GM21381 (cell line): Measurements from ENCODE around the gene RNF40.

Source experiments
- ATAC-seq: cut with Tn5 transposase; IDR thresholded peaks from one replicate; pipeline ENCODE4 v1.9.1; 2021; ENCODE audit warnings: mild to moderate bottlenecking, moderate library complexity; ENCODE audit not compliant: unreplicated experiment

The RNF40 gene

DNA sequence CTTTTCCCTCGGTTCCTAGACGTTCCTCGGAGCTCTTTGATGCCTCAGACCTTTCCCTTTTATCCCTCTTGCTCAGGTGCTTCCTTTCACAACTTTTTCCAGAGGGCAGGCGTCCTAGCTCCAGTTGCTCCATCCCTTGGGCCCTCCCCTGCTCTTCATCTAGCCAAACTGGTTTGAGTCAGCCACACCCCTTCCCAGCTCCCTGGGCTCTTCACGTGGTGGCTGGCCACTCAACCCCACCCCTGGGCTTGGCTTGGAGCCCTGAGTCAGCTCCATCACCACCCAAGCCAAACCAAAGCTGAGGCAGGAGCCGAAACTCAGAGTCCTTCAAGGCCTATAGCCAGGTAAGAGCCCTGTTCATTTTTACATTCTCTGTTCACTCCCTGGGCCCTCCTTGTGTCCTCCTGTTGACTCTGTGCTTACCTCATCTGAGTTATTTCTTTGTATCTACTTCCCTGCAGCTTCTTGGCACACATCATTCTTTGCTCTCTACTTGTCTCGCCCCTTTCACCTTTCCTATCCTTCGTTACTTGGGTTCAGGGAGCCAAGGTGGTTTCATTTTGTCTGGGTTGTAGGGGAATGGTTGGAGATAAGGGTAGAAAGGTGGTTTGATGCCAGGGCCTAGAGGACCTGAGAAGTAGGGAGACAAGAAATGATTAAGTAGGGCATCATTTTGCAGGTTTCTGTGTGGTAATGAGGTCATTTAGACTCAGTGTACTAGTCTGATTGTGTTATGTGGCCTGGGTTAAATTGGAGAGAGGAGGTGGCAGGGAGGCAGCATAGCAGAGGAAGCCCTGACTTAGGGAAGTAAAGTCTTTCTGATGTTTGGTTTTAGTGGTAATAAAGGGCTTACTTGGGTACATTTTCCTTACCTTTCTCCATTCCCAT, 21.5 kb upstream of the RNF40 start:
- no peak for ATAC-seq

DNA sequence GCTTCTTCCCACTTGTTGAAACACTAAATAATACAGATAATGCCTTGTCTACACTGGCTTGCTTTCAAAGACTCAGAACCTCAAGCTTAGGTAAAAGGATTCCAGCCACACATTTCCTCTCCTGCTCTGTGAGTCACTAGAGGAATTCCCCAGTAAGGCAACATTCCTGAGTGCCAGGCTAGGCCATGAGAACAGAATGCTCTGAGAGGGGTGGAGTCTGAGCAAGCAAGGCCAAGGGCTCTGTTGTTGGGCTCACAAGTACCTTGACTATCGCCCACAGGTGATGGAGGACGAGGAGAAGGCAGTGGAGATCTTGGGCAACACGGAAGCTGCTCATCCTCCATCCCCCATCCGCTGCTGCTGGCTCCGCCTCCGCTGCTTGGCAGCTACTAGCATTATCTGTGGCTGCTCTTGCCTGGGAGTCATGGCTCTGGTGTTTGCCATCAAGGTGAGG, 20.6 kb upstream of the RNF40 start:
- no peak for ATAC-seq

DNA sequence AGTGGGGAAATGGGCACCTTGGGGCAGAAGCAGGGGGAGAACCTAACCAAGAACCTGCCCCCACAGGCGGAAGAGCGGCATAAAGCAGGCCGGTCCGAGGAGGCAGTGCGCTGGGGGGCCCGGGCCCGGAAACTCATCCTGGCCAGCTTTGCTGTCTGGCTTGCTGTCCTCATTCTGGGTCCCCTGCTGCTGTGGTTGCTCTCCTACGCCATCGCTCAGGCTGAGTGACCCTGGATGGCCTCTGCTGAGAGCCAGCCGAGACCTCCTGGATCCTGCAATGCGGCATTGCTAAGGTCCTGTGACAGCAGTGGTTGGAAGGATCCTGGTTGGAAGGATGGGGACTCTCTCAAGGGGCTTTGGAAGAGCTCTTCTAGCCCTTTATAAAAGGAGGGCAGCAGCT, 18.4 kb upstream of the RNF40 start:
- ATAC-seq = no peak

DNA sequence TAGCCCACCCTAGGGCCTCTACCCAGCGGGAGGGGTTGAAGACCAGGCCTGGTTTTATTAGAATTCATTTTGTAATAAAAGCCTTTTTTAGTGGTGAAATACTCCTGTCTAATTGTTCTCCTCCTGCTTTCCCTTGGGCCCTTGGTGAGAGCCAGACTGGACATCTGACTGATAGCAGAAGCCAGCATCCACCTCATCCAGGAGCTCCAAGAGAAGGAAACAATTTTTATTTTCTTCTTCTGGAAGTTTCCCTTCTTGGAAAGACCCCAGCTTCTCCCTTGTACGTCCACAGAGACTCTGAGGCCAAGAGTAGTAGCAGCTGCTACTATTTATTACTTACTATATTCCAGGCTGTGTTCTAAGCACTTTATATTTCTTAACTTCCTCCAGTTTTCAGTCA, 17.9 kb upstream of the RNF40 start:
- no peak for ATAC-seq

DNA sequence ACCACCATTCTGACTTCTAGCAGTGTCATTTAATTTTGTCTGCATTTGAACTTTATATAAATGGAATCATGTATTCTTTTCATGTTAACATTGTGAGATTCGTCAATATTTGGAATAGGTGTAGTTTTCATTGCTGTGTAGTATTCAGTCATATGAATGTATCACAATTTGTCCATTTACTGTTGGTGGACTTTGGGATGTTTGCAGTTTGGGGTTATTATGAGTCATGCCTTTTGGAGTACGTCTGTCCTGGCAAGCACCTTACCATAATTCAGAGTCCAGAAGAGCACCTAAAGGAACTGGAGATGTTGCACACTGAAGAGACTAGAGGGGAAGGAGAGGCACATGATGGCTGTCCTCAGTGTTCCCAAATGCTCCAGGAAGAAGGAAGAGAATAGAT, 17.0 kb upstream of the RNF40 start:
- ATAC-seq = no peak

DNA sequence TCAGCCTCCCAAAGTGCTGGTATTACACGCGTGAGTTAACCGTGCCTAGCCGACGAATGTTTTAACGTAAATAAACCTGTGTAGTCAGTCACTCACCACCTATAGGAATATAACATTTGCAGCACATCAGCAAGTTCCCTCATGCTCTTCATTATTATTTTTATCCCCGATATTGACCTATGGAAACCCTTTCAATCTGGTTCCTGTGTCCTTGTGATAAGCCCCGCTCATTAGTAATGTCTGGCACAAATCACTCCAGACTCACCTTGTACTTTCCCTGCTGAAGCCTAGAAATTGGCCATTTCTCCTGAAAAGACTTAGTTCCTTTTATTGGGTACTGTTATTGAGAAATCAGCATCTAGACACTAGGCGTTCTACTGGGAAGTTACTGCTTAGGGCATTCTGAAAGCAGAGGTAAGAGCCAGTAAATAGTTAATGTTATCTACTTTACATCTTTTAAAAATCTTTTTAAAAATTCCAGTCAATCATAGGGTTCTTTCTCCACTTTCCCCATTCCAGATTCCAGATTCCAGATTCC, 15.4 kb upstream of the RNF40 start:
- no peak for ATAC-seq

DNA sequence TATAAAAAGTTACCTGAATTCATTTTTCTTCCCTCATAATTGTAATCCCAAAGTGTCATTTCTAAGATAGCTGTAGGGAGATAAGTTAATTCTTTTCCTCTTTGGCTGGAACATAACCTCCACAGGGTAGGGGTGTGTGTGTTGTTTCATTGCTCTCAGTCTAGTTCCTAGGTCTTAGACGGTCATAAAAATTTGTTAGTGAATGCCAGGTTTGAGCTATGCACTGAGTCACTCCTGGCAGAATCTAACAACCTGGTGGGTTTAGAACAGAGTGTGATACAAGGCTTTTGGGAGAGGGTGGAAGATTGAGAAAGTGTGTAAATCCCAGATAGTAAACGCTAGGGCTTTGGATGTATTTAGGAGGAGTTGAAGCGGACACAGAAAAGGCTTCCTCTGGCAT, 14.8 kb upstream of the RNF40 start:
- ATAC-seq = no peak

DNA sequence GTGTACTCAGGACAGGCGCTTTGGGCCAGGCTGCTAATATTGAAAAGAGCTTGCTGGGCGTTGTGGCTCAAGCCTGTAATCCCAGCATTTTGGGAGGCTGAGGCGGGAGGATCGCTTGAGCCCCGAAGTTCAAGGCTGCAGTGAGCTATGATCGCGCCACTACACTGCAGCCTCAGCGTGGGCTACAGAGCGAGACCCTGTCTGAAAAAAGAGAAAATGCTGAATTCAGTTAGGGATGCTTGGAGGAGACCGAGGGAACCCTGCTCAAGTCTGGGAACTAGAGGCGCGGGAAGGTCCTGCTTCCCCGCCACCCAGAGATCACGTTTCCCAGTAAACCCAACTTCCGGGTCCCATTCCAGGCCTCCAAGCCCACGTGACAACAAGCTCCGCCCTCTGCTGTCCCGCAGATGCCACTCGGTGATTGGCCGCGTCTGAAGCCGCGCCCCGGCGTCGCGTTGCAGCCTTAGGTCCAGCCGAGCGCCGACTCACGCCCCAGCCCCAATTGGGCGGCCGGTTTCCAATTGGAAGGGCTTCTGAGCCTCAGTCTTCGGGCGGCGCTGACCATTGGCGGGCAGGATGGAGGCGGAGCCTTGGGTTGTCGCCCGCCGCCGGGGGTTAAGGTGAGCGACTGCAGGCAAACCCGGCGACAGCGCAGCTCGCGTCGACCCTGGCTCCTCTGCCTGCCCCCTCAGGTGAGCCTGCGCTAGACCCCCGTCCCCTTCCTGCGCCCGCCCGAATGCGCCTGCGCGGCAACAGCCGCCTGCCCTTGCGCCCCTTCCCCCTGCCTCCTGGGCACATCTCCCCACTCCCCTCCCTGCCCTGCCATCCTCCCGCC, 14.1 kb upstream of the RNF40 start, which contains the start of gene PHKG2:
Gene PHKG2 (plus strand): TSS at position 627 of the 835 bp plus-strand sequence. CDS start 396 bp downstream, outside the sequence.
- ATAC-seq = peak; percentile 93

DNA sequence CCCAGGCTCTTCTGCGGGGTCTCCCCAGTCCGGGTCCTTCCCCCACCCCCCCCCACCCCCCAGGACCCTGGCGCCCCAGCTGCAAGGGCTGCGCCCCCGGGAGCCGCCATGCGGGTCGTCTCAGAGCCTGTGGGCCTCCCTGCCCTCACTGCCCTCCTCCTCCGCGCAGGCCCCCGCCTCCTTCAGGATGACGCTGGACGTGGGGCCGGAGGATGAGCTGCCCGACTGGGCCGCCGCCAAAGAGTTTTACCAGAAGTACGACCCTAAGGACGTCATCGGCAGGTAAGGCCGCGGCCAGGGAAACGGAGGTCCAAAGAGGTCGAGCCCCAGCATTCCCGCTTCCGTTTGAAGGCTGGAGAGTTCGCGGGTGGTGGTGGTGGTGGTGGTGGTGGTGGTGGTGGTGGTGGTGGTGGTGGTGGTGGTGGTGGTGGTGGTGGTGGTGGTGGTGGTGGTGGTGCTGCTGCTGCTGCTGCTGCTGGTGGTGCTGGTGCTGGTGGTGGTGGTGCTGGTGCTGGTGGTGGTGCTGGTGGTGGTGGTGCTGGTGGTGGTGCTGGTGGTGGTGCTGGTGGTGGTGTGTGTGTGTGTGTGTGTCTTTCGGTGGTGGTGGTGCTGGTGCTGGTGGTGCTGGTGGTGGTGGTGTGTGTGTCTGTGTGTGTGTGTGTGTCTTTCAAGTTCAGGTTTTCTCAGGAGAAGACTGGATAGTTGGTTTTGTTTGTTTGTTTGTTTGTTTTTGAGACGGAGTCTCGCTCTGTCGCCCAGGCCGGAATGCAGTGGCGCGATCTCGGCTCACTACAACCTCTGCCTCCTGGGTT, 13.3 kb upstream of the RNF40 start:
- ATAC-seq = peak; percentile 5

DNA sequence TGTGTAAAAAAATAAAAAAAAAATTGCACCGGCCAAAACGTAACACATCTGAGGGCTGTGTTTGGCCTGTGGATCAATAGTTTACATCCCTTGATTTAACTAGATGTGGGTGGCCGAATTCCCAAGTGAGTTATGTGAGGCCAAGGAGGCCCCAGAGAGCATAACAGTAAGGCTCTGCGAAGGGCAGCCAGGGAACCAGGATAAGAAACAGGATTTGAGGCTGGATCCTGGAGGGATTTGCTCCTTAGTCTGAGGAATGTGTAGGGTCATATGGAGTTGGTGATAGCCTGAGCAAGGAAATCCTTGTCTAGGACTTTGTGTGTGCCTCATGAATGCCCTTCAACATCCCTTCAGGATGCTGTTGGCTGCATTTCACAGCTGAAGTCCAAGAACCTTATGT, 11.9 kb upstream of the RNF40 start:
- no peak for ATAC-seq

DNA sequence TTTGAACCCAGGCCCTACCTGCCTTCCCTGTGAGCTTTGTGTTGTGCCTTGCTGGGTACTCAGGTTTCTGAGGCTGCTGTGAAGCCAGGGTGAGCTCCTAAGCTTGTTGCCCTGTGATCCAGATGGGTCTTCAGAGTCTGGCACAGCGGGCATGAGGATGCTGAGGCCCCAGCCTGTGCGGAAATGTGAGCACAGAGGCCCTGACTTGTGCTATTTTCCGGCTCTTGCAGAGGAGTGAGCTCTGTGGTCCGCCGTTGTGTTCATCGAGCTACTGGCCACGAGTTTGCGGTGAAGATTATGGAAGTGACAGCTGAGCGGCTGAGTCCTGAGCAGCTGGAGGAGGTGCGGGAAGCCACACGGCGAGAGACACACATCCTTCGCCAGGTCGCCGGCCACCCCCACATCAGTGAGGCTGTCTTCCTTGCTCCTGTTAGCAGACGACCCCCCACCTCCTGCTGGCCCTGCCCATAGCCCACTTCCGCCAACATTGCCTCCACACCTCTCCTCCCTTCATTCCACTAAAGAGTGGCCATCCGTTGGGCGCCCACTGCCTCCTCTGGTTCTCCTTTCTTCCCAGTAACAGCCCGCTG, 11.2 kb upstream of the RNF40 start:
- no peak for ATAC-seq

DNA sequence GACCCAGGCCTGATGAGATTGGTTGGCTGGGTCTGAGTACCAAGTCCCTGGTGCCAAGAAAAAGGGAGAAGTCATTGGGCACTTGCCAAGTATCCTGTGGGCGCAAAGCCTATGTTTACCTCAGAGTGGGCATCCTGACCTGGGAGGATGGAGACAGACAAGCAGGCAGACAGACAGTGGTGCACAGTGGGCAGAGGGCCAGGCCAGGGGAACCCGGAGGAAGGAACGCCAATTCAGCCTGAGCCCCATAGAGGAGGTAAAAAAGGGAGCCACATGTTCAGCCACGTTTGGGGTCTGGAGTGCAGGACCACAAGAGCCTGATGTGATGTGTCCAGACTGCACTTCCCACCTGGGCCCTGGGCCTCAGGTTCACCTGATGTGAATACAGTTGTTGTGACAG, 8.5 kb upstream of the RNF40 start:
- ATAC-seq = no peak

DNA sequence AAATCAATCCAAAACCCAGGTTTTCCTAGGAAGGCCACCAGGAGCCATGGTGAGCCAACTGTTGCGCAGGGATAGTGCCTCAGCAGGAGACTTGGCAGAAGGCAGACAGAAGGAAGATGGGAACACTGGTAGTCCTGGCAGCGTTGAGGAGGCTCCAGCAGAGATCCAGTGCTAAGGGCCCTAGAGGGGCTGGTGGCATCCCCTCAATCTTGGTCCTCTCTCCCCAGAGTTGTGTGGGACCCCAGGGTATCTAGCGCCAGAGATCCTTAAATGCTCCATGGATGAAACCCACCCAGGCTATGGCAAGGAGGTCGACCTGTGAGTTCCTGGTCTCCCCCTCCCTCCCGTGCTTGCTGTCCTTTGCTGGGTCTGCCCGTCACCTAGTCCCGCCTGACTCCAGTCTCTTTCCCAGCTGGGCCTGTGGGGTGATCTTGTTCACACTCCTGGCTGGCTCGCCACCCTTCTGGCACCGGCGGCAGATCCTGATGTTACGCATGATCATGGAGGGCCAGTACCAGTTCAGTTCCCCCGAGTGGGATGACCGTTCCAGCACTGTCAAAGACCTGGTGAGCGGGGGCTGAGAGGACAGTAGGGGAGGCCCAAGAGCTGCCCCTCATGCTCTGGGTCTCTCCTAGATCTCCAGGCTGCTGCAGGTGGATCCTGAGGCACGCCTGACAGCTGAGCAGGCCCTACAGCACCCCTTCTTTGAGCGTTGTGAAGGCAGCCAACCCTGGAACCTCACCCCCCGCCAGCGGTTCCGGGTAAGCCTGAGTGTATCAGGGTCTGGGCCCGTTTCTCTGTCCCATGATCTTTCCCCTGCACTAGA, 6.0 kb upstream of the RNF40 start:
- ATAC-seq = no peak

DNA sequence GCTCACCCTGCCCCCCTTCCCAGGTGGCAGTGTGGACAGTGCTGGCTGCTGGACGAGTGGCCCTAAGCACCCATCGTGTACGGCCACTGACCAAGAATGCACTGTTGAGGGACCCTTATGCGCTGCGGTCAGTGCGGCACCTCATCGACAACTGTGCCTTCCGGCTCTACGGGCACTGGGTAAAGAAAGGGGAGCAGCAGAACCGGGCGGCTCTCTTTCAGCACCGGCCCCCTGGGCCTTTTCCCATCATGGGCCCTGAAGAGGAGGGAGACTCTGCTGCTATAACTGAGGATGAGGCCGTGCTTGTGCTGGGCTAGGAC, 5.4 kb upstream of the RNF40 start:
- no peak for ATAC-seq

DNA sequence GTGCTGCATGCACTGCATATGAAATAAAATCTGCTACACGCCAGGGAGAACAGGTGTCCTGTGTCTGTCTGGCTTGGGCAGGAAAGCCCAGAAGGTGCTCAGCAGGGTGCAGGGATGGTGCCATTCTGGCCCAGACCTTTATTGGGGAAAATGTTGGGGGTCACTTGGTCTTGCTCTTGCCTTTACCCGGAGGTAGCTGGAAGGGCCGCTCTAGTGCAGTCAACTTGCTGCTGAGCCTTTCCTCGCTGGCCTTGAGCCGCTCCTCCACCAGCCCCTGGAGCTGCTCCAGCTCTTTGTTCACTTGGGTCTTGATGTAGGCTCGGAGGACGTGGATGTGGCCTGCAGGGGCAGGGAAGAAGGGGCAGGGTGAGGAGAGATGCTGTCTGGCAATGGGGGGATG, 4.8 kb upstream of the RNF40 start:
- ATAC-seq = no peak

DNA sequence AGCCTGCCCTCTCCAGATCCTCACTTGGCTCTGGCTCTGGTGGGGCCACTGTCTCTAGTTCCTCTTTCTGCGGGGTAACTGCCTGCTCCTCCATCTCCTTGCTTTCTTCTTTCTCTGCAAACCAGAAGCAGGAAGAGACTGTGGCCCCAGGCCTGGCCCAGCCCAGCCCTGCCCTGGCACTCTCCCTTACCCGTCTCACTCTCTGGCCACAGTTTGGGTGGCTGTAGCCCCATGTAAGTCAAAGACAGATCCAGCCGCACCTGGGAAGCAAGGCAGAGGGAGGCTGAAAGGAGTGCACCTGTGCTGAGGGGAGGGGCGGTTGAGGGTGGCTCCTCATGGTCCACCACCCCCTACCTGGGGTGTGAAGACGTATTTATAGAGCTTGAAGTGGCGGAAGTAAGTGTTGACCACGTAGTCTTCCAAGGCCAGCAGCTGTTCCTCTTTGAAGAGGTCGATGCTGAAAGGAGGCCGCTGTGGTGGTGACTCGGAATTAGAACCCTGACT, 3.1 kb upstream of the RNF40 start:
- ATAC-seq = no peak

DNA sequence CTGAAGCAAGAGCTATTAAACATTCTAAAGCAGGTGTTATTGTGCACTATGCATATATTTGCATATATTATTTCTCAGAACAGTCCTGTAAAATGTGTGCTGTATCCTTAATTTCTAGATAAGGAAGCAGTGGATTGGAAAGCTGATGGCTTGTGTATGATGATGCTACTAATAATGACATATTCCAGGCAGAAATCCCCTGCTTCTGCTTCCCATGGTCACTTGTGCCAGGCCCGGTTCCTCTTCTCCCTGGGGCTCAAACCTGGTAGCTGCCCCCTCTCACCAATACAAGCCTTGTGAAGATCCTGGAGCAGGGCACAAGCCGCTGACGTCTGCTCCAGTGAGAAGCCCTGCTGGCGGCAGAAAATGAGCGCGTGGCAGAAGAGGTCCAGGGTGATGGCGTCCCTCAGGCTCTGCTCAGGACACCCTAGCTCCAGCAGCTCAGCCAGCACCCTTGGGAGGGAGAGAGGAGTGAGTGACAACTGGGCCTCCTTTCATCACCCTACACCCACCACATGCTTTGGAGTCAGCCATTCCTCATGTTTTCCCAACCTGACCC, 2.0 kb upstream of the RNF40 start:
- ATAC-seq = no peak

DNA sequence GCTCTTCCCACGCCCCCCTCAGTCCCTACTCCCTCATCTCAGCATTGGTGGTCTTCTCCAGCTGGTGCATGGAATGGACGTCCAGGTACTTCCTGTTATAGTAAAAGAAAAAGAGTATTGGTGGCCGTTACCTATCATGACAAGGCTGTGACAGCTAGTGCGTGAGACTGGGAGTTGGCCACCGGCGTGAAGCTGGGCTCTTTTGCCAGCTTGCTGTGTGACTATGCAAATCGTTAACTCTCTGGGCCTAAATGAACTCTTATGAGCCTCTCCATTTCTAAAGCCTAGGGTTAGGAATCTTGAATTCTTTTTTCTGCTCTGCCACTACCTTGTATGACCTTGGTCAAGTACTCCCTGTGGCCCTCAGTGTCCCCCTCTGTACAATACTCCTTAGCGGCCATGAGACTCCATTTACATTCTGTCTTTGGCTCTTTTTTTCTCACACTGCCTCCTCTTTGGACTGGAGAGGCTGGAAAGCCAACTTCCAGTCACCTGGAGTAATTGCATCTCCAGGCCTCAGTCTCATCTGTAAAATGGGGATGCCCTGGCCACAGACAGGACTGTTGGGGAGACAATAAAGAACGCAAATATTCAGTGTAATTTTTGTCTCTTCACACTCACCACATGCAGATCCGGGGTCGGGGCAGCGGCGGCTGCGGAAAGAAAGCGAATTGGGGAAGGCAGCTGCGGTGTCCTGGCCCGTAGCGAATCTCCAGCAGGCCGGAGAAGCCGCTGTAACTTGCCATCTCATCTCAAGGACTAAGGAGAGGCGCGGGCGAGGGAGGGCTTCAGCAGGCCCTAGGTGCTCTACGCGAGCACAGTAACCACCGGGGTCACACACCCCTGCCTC, 1.3 kb upstream of the RNF40 start:
- no peak for ATAC-seq
